ENCODE measurements around the gene AP1G1.

- TF ChIP-seq POLR2A (IDR thresholded peaks at IDR 0.05) (no peak), CTCF (IDR thresholded peaks at IDR 0.05) (no peak)
Observed at GRCh38 chr16:71754108-71754507, 54.5 kb downstream of the AP1G1 start.
